ENCODE results near the gene CEP83. TPM values are rescaled to one million over a fixed set of nuclear protein-coding genes. Genes with fewer than 3 reads are reported as not detected.

Gene CEP83
- total RNA-seq, 2 donors from 2014 or later: 10.3 to 17.5 TPM

DNA sequence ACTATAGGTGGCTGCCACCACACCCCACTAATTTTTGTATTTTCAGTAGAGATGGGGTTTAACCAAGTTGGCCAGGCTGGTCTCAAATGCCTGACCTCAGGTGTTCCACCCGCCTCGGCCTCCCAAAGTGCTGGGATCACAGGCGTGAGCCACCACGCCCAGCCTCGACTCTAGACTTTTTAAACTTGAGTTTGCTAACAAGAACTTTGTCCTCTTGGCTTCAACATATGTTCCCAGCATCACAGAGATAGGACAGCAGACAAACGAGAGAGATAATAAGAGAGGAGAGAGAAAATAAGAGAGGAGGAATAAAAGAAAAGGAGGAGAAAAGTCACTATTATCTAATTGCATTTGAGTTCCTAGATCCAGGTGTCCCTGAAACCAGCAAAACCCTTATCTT, 119.1 kb downstream of the CEP83 start:
- Histone ChIP-seq H3K27ac (no peak overlapping the region), H3K9me3 (no peaks in the 10 kb centered on the region), H3K4me3 (no peak overlapping the region), H3K4me1 (peaks cover 4% of the 10 kb centered on the region), H3K36me3 (no peaks in the 10 kb centered on the region), H3K27me3 (no peaks in the 10 kb centered on the region), H3K9ac (ENCODE audit: low read depth in 2 of 2, low read length in 2 of 2) (no peak overlapping the region)
- peak; percentile 46 for DNase-seq
- intact Hi-C loops (cut with DNase I): no loop called here
- TF ChIP-seq, protein P1, sequence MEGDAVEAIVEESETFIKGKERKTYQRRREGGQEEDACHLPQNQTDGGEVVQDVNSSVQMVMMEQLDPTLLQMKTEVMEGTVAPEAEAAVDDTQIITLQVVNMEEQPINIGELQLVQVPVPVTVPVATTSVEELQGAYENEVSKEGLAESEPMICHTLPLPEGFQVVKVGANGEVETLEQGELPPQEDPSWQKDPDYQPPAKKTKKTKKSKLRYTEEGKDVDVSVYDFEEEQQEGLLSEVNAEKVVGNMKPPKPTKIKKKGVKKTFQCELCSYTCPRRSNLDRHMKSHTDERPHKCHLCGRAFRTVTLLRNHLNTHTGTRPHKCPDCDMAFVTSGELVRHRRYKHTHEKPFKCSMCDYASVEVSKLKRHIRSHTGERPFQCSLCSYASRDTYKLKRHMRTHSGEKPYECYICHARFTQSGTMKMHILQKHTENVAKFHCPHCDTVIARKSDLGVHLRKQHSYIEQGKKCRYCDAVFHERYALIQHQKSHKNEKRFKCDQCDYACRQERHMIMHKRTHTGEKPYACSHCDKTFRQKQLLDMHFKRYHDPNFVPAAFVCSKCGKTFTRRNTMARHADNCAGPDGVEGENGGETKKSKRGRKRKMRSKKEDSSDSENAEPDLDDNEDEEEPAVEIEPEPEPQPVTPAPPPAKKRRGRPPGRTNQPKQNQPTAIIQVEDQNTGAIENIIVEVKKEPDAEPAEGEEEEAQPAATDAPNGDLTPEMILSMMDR (IDR thresholded peaks at IDR 0.05): no peak

- no peak overlapping the region for H3K27ac ChIP-seq
- DNase-seq: no peak
- no peak overlapping the region for H3K9ac ChIP-seq (ENCODE audit: low read depth in 2 of 2, low read length in 2 of 2)
- no peaks in the 10 kb centered on the region for H3K27me3 ChIP-seq
- H3K36me3 ChIP-seq: no peaks in the 10 kb centered on the region
- TF ChIP-seq, protein P1 (IDR thresholded peaks at IDR 0.05): no peak
- H3K4me1 ChIP-seq: peaks cover 4% of the 10 kb centered on the region
- no peak overlapping the region for H3K4me3 ChIP-seq
- intact Hi-C loops (cut with DNase I): no loop called here
- H3K9me3 ChIP-seq: no peaks in the 10 kb centered on the region
Measured at GRCh38 chr12:94338006-94338794, 121.5 kb downstream of the CEP83 start.

DNA sequence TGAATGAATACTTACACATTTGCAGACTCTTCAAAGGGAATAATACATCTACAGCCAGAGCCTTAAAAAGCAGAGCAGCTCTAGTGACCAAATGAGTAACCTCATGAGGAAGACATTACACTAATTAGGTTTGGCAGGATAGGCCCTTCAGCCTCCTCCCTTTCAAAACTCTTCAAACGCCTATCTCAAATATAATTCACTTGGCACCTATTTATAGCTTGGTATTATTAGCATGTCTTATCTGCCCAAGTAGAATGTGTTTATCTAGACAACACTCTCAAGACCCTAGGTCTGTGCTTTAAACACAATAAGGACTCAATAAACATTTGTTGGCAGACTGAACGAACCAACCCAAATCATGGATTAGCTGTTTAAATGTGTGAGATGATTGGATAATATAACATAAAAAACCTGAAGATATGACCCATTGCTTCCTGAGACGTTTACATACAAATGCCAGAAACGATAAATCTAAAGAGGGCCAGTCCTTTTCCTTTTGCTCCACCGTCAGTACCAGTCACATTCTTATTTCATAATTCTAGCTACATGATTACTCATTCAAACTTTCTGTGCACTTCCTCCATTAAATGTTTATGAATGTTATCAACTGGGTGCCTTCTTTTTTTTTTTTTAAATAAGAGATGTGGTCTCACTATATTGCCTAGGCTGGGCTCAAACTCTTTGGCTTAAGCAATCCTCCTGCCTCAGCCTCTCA, 123.3 kb downstream of the CEP83 start:
- H3K4me3 ChIP-seq: no peak overlapping the region
- H3K4me1 ChIP-seq: peaks cover 4% of the 10 kb centered on the region
- H3K9me3 ChIP-seq: no peaks in the 10 kb centered on the region
- no peaks in the 10 kb centered on the region for H3K36me3 ChIP-seq
- H3K27ac ChIP-seq: no peak overlapping the region
- no peak overlapping the region for H3K9ac ChIP-seq (ENCODE audit: low read depth in 2 of 2, low read length in 2 of 2)
- no peak for DNase-seq
- H3K27me3 ChIP-seq: no peaks in the 10 kb centered on the region
- intact Hi-C loops (cut with DNase I): no loop called here
- TF ChIP-seq, protein P1 (IDR thresholded peaks at IDR 0.05): no peak

DNA sequence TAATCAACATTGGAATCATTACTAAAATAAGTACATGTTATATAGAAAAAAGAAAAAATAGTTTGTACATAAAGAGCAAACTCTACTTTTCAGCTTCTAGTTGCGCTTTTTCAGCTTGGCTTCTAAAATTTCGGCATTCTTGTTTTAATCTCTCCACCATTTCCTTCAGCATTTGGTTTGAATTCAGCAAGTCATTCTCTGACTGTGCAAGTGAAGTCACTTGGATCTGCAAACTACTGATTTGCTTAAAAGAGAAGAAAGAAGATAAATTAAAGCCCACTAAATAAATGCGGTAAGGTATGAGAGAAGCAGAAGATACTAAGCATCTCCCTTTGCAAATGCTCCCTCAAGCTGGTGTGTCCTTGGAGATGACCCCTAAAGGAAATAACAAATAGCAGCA, 126.3 kb downstream of the CEP83 start:
- intact Hi-C loops (cut with DNase I): no loop called here
- H3K4me1 ChIP-seq: no peaks in the 10 kb centered on the region
- TF ChIP-seq, protein P1 (IDR thresholded peaks at IDR 0.05): no peak
- H3K9me3 ChIP-seq: no peaks in the 10 kb centered on the region
- no peak overlapping the region for H3K4me3 ChIP-seq
- no peak overlapping the region for H3K9ac ChIP-seq (ENCODE audit: low read depth in 2 of 2, low read length in 2 of 2)
- H3K27ac ChIP-seq: no peak overlapping the region
- DNase-seq: no peak
- no peaks in the 10 kb centered on the region for H3K36me3 ChIP-seq
- no peaks in the 10 kb centered on the region for H3K27me3 ChIP-seq

- no peak overlapping the region for H3K27ac ChIP-seq
- no peaks in the 10 kb centered on the region for H3K4me1 ChIP-seq
- TF ChIP-seq, protein P1 (IDR thresholded peaks at IDR 0.05): no peak
- no peak overlapping the region for H3K4me3 ChIP-seq
- DNase-seq: no peak
- H3K9ac ChIP-seq (ENCODE audit: low read depth in 2 of 2, low read length in 2 of 2): no peak overlapping the region
- H3K9me3 ChIP-seq: no peaks in the 10 kb centered on the region
- H3K36me3 ChIP-seq: no peaks in the 10 kb centered on the region
- intact Hi-C loops (cut with DNase I): no loop called here
- H3K27me3 ChIP-seq: no peaks in the 10 kb centered on the region
Measured at GRCh38 chr12:94329366-94329765, 130.3 kb downstream of the CEP83 start.

Measured in colonic mucosa (tissue), 4 donors.